ENCODE measurements around the gene DHCR7.
A peak's percentile ranks its signal among the peaks of the same experiment; 100 is the strongest.

DHCR7 gene, protein sequence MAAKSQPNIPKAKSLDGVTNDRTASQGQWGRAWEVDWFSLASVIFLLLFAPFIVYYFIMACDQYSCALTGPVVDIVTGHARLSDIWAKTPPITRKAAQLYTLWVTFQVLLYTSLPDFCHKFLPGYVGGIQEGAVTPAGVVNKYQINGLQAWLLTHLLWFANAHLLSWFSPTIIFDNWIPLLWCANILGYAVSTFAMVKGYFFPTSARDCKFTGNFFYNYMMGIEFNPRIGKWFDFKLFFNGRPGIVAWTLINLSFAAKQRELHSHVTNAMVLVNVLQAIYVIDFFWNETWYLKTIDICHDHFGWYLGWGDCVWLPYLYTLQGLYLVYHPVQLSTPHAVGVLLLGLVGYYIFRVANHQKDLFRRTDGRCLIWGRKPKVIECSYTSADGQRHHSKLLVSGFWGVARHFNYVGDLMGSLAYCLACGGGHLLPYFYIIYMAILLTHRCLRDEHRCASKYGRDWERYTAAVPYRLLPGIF

DNA sequence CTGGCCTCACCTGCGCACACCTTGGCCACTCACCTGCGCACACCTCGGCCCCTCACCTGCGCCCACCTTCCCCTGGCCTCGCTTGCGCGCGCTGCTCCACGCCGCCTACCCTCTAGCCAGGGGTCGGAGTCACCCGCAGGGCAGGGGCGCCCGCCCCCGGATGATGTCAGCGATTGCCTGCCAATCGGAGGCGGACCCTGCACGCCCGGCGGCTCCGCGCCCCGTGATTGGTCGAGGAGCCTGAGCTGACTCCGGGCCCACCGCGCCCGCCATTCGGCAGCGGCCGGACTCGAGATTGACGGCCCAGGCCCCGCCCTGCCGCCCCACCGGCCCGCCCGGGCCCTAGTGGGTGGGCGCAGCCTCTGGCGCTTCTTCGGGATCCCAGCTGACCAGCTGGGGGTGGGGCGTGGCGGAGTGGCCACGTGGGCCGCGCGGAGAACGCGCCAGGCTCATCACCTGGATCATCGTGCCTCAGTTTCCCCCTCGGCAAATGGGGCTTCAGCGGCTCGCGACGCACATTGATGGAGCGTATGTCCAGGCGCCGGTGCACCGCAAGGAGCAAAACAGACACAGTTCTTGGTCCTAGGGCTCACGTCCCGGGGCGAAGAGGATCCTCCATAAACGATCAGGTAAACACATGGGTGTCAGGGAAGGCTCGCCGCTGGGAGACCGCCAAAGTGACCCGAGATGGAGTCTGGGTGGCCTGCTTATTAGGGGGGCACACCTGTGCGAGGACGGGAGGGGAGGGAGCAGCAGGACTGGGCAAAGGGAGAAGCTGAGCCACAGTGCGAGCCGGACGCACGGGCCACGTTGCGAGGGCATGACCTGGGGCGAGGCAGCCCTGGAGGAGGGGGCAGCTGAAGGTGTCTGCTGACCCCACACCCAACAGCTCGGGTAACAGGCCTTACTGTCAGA lies at the start of gene DHCR7:
Gene DHCR7, minus strand, starts transcription at position 137 of the 915 bp plus-strand sequence. CDS start 3,441 bp downstream, outside the sequence.
- peak; percentile 79 for DNase-seq (ENCODE audit: low spot score)

DNA sequence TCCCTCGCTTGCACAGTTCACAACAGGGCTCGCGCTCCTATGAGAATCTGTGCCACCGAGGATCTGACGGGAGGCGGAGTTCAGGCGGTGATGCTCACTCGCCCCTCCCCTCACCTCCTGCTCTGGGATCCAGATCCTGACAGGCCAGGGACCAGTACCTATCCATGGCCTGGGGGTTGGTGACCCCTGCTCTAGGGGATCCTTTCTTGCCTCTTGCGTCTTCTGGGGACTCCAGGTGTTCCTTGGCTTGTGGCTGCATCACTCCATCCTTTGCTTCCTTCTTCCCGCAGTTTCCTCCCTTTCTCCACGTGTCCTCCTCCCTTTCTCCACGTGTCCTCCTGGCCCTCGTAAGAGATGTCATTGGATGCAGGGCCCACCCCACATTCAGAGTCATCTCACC lies 48.2 kb upstream of the DHCR7 start:
- DNase-seq (ENCODE audit: low spot score): no peak

DNA sequence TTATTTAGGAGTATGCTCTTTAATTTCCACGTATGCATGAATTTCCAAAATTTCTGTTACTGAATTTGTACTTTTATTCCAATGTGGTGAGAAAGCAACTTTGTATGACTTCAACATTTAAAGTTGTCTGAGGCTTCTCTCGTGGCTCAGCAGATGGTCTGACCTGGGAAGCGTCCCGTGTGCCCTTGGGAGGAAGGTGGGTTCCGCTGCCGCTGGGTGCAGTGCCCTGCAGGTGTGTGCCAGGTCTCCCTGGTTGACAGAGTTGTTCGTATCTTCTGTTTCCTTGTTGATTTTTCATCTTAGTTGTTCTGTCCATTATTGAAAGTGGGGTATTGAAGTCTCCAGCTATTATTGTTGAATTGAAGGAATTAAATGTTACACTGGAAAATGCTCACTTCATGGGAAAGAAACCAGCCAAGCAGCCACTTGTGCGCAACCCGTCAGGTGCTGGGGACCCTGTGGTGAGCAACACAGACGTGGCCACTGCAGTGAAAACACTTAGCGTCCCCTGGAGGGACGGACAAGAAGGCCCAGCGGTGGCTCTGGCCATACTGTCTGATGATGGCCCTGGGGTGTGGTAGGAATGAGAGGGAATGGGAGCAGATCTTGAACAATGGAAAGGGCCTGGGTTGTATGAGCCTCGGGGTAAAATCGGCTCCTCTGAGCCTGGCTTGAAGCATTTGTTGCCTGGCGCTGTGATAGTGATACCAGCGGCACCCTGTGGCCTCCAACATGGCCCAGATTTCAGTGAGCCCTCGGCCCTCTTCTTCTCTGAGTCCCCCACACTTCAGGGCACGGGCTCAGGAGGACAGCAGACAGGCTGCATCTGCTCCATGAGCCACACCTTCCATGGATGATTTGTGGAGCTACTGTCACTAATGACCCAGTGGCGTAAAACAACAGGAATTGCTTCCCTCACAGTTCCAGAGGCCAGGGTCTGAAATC lies 47.4 kb upstream of the DHCR7 start:
- no peak for DNase-seq (ENCODE audit: low spot score)

DNA sequence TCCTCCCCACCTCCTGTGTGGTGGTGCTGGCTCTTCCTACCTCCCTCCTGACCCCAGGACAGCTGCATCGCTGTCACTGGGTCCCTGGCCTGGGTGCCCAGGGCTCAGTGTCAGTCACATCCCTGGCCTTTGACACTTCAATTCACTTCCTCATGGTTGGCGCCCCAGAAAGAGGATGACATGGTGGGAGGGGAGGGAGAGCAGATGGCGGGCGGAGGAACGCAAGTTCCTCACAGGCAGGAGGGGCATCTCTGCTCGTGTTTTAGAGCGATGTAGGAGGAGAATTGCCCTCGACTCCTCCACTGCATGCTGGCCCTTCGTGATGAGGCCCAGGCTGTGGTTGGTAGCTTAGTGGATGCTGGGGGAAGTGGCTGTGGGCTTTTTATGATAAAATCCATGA lies 43.7 kb upstream of the DHCR7 start:
- DNase-seq (ENCODE audit: low spot score): no peak

DNA sequence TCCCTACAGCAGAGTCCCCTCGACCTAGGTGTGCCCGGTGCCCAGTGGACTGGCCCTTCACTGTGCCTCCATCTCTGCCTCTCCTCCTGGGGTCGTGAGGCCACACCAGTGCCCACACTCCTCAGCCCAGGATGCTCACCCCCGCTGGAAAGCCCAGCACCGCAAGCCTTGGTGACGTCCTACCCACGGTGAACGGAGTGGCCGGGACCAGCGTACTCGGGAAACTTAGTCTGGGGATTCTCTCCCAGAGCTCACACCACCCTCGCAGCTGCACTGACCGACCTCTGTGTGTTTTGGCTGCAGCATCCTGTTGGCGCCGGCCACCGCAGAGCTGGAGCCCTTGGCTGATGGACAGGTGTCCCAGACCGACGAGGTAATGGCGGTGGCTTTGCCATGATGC lies 43.3 kb upstream of the DHCR7 start:
- DNase-seq (ENCODE audit: low spot score): no peak

DNA sequence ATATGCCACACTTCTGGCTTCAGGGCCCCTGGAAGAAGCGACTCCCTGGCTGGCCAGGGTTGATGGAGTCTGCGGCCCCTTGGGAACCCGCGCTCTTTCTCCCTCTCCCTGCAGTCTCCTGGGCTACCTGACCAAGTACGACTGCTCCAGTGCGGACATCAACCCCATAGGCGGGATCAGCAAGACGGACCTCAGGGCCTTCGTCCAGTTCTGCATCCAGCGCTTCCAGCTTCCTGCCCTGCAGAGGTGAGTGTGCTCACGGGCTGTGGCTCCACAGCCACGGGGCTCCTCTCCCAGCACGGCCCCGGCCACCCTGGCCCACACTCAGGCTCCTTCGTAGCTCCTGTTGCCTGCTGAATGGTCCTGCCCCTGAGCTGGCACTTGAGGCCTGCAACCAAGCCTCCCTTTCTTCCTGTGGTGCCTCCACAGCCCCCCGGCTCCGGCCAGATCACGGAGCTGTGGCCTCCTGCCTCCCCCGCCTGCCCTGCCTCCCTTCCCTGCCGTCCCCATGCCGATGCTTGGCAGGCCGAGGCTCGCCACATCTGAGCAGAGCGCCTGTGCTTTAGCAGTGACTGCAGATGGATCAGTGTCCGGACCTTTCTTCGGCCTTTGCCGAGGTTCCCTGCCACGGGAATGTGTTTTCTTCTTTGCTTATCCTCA lies 42.7 kb upstream of the DHCR7 start:
- DNase-seq (ENCODE audit: low spot score): no peak

DNA sequence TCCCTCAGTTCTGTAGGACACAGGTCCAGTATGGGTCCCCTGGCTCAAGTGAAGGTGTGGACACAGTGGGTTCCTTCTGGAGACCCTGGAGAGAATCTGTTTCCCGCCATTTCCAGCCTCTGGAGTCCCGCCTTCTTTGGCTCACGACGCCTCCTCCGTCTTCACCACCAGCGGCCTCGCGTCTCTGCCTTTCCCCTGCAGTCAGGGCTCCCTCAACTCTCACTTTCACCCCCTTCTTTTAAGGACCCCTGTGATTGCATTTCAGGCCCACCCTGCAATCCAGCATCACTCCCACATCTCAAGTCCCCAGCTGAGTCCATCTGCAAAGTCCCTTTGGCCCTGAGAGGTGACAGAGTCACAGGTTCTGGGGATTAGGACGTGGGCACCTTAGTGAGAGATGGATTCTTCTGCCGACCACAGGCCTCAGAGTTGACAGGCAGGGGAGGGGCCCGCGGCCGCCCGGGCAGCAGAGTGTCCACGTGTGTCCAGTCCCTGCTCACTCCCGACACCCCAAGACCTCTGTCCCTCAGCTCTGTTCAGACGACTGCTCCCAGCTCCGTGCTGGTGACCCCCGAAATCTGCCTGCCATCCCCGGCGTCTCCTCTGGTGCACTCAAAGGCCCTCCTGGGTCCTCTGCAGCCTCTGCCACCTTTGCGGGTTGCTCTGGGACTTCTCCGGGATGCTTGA lies 42.0 kb upstream of the DHCR7 start:
- no peak for DNase-seq (ENCODE audit: low spot score)

DNA sequence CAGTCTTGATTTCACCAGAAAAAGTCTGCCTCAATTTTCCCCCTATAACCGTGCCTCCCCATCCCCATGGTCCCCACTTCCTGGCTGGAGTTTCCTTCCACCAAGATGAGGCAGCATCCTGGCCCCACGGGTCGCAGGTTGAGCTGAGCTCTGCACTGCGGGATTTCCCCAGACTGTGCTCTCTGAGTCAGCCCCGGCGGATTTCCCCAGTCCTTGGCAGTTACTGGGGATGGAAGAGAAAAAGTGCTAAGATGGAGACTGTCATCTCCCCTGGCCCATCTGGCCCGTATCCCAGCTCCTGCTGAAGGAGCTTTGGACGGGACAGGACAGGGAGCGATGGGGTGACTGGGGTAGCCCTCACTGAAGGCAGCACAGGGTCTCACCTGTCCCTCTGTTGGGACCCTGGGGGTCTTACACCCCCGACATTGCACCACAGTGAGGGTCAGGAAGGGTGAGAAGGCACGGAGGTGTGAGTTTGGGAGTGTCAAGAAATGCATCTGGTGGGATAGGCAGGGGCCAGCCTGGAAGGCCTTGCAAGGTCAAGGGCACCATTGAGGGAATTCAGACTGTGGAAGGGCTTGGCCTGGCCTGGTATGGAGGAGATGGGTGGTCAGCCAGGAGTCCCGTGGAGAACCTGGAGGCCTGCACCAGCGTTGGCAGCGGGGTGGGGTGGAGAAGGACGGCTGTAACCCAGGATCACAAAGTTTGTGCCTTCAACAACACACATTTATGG lies 41.3 kb upstream of the DHCR7 start:
- DNase-seq (ENCODE audit: low spot score): no peak

DNA sequence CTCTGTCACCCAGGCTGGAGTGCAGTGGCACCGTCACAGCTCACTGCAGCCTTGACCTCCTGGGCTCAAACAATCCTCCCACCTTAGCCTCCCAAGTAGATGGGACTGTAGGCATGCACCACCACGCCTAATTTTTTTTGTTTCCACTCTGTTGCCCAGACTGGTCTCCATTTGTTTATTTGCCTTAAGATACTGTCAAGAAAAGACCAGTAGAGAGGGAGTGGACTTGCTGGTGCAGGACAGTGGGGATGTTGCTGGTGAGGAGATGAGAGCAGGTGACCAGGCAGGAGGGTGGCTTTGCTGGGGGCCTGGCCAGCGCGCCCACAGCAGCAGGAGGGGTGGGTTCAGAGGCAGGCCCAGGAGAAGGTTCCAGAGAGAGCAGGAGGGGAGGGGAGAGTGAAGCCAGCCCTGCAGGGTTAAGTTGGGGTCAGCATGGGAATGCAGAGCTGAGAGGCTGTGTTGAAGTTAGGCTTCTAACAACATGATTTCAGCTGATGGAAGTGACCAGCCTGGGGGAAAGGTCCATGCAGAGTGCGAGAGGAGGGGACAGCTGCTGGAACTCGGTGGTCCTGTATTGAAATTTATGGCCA lies 40.6 kb upstream of the DHCR7 start:
- DNase-seq (ENCODE audit: low spot score): no peak

DNA sequence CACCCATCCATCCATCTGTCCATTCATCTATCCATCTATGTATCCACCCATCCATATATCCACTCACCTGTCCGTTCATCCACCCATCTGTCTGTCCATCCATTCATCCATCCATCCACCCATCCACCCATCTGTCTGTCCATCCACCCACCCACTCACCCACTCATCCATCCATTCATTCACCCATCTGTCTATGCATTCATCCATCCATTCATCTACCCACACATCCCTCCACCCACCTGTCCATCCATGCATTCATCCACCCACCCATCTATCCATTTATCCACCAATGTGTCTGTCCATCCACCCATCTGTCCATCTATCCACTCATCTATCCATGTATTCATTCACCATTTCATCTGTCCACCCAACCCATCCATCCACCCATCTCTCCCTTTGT lies 38.1 kb upstream of the DHCR7 start:
- no peak for DNase-seq (ENCODE audit: low spot score)

DNA sequence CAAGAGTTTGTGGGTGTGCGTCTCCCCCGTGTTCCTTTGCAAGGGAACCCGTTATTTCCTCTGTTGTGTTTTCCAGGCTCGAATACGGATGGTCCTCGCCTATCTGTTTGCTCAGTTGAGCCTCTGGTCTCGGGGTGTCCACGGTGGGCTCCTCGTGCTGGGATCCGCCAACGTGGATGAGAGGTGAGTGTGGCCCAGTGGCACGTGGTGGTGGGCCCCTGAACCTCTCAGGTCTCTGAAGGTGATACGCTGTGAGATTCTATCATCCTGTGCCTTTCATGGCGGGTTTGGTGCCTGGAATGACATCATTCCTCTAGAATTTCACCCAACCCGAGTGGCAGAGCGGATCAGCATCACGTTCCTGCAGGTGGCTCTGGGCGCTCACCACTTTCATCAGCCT lies 37.3 kb upstream of the DHCR7 start:
- DNase-seq (ENCODE audit: low spot score): no peak

DNA sequence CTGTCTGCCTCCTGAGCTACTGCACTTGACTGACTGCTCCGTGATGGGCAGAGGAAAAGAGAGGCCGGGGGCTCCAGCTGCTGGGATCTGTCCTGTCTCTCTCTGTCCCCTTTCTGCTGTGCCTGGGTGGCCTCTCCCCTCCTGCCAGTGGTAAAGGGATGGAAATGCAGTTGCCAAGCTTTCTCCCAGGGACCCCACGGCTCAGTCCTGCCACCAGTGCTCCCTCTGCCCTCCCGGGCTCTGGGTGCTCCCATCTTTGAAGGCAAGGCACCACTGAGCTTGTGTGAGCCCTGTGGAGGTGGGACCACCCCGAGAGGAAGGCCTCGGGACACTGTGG lies 36.8 kb upstream of the DHCR7 start:
- no peak for DNase-seq (ENCODE audit: low spot score)

DNA sequence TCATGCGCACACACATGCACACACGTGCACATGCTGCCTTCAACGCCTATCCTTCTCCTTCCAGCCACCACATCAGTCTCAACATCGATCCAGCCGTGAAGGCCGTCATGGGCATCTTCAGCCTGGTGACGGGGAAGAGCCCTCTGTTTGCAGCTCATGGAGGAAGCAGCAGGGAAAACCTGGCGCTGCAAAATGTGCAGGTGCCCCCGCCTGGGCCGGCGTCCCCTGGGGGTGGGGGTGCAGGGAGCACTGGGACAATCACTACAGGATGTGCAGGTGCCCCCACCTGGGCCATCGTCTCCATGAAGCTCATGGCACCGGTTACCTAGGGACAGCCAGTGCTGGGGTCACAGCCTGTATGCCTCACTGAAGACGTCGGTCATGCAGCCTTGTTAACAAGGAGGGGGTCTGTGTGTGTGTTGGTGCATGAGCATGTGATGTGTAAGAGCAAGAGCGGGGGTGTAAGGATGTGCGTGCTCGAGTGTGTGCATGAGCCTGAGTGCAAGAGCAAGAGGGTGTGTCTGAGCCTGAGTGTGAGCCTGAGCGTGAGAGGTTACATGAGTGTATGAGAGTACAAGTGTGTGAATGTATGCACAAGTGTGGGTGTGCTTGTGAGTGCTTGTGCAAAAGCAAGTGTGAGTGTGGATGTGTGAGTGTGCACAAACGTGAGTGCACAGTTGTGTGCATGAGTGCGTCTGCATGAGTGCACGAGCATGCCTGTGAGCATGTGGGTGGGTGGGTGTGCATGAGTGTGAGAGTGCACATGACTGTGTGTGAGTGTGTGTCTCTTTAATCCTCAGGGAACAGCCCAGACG lies 36.3 kb upstream of the DHCR7 start:
- DNase-seq (ENCODE audit: low spot score): no peak

DNA sequence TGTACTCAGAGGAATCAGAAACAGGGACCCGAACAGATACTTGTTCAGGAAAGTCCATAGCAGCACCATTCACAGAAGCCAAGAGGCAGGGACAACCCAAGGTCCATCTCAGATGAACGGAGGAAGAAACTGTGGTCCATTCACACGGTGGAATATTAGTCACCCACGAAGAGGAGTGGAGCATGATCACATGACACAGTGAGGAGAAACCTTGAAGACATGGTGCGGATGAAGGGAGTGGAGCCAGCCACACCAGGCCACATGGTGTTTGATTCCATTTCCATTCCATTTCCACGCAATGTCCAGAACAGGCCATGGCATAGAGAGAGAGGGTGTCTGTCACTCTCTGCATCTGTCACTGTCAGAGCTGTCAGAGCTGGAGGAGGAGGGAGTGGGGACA lies 35.5 kb upstream of the DHCR7 start:
- DNase-seq (ENCODE audit: low spot score): no peak

DNA sequence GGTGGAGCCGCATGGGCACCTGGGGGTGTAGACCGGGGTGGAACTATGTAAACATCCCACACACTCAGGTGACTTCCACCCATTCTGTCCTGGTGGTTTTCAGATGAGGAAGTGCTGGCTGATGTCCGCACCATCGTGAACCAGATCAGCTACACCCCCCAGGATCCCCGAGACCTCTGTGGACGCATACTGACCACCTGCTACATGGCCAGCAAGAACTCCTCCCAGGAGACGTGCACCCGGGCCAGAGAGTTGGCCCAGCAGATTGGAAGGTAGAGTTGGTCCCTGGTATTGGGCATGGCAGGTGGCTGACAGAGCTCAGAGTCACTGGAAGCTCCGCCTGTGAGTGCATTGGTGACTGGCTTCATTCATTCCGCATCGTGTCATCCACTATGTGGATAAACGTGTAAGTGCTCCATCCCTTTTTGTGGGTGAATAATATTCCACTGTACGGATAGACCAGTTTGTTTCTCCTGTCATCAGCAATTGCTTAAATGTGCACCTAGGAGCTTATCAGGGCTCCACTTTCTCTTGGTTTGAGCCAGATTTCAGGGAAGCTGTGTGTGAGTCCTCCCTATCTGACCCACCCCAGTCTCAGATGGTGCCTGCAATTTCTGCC lies 34.7 kb upstream of the DHCR7 start:
- no peak for DNase-seq (ENCODE audit: low spot score)

DNA sequence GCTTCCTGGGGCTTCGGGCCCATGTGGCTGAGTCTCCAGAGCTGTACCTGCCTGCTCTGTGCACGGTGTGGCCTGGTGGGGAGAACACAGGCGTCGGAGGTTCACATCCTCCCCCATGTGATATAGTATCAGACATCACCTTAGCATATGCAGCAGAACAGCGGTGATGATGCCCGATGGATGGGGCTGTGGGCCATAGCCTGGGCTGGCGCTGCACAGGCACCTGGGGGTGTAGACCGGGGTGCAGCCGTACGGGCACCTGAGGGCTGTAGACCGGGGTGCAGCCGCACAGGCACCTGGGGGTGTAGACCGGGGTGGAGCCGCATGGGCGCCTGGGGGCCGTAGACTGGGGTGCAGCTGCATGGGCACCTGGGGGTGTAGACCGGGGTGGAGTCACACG lies 34.0 kb upstream of the DHCR7 start:
- no peak for DNase-seq (ENCODE audit: low spot score)

DNA sequence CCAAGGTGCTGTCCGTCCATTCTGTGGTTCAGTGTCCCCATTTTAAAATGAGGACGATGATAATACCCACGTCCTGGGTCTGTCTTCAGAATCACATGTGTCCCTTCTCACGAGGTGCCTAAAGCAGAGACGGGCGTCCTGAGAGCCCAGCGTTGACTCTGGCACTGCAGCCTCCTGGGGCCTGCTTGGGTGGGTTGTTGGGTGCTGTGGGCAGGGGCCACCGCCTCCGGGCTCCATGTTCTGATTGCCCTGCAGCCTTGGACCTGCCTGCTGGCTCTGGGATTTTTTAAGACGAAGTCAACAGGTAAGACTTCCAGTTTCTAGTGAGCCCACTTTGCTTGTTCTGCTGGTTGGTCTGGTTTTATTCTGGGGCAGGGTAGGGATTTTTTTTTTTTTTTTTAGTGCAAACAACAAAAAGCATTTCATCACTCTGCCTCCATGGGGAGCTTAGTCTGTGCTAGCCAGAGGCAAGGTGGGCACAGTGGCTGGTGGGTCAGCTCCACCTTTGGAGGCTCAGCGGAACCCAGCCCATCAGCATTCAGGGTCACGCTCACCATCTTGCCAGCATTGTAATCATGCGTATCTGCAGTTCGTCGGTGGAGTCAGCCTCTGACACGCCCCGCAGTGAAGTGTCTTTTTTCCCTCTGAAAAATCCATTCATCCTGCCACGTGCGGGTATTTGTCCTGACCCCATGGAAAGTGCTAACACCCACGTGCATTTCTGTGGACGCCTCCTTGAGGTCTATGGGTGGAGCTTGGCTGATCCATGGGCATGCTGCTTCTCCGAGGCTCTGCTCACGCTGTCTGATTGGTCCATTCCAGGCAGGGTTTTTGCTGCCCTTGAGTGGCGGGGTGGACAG lies 33.1 kb upstream of the DHCR7 start:
- DNase-seq (ENCODE audit: low spot score): no peak

DNA sequence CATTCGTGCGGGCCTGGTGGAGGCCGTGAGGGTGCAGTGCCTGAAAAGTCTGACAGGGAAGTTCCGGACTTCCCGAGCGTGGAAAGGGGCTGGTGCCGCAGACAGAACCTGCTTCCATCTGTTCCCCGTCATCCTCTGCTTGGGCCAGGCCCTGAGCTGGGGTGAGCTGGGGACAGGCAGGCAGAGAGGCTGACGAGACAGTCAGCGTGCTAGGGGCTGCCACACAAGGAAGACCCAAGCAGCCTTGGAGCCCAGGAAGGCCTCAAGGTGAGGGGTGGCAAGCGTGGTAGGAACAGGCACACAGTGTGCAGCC lies 30.3 kb upstream of the DHCR7 start:
- no peak for DNase-seq (ENCODE audit: low spot score)

All from hematopoietic multipotent progenitor cell treated with erythropoietin and hydrocortisone succinate and interleukin-3 and kit ligand, for 17 days (in vitro differentiated cells).